ENCODE results near the gene GAA. TPM values are rescaled to one million over a fixed set of nuclear protein-coding genes. Genes with fewer than 3 reads are reported as not detected.
A peak's percentile ranks its signal among the peaks of the same experiment; 100 is the strongest.

GAA gene
- total and polyA plus RNA-seq, 2 of the 13 experiments (the other 11 are each of a cell fraction or from before 2014, with no cell fraction given), result 21.6 to 36.4 TPM

- TF ChIP-seq ZNF543 (CRISPR knock-in tag; IDR thresholded peaks at IDR 0.05) (0 out of 2 replicates have a peak, but pooled peaks have one; percentile 62), ZNF18 (CRISPR knock-in tag; IDR thresholded peaks at IDR 0.05; ENCODE audit: insufficient replicate concordance) (no peak), CREB3 (CRISPR knock-in tag; IDR thresholded peaks at IDR 0.05) (0 out of 2 replicates have a peak, but pooled peaks have one; percentile 10), ZSCAN20 (CRISPR knock-in tag; IDR thresholded peaks at IDR 0.05; ENCODE audit: borderline replicate concordance) (0 out of 2 replicates have a peak, but pooled peaks have one; percentile 47), ISX (CRISPR knock-in tag; conservative IDR thresholded peaks at IDR 0.05) (0 out of 2 replicates have a peak, but pooled peaks have one; percentile 66), ZNF574 (CRISPR knock-in tag; IDR thresholded peaks at IDR 0.05) (no peak), AGO1 (IDR thresholded peaks at IDR 0.05; ENCODE audit: low read depth, low read length, poor library complexity, severe bottlenecking) (peak; percentile 44), ZNF431 (CRISPR knock-in tag; IDR thresholded peaks at IDR 0.05; ENCODE audit: borderline replicate concordance, low read depth) (no peak; the same call in 1 of the 2 replicates), ZBTB7B (CRISPR knock-in tag; IDR thresholded peaks at IDR 0.05) (peak; percentile 35; the same call in 1 of the 2 replicates), ZNF660 (CRISPR knock-in tag; IDR thresholded peaks at IDR 0.05; ENCODE audit: borderline replicate concordance, low read depth) (no peak), FLYWCH1 (CRISPR knock-in tag; IDR thresholded peaks at IDR 0.05) (0 out of 2 replicates have a peak, but pooled peaks have one; percentile 12), PLSCR1 (CRISPR knock-in tag; IDR thresholded peaks at IDR 0.05; ENCODE audit: borderline replicate concordance) (0 out of 2 replicates have a peak, but pooled peaks have one; percentile 29), MEIS1 (CRISPR knock-in tag; IDR thresholded peaks at IDR 0.05; ENCODE audit: borderline replicate concordance) (no peak), JUNB (CRISPR knock-in tag; IDR thresholded peaks at IDR 0.05; ENCODE audit: borderline replicate concordance) (no peak), PREB (CRISPR knock-in tag; IDR thresholded peaks at IDR 0.05) (peak; percentile 91; the same call in 1 of the 2 replicates), ZNF773 (CRISPR knock-in tag; IDR thresholded peaks at IDR 0.05; ENCODE audit: borderline replicate concordance) (peak; percentile 18; the same call in 1 of the 2 replicates)
Observed at GRCh38 chr17:80146121-80147034, 45.0 kb downstream of the GAA start (continued).

All from HepG2 (cell line).